HG03139 (cell line): Measurements from ENCODE around the gene TMEM41A.
"Not testable (repeated sequence)": the region's sequence is repeated elsewhere in the genome, so short reads cannot be mapped to it uniquely, and the experiment has no call there.

ENCODE experiments used
- ATAC-seq: cut with Tn5 transposase; IDR thresholded peaks from one replicate; pipeline ENCODE4 v1.9.1; 2021; ENCODE audit not compliant: unreplicated experiment

TMEM41A gene

DNA sequence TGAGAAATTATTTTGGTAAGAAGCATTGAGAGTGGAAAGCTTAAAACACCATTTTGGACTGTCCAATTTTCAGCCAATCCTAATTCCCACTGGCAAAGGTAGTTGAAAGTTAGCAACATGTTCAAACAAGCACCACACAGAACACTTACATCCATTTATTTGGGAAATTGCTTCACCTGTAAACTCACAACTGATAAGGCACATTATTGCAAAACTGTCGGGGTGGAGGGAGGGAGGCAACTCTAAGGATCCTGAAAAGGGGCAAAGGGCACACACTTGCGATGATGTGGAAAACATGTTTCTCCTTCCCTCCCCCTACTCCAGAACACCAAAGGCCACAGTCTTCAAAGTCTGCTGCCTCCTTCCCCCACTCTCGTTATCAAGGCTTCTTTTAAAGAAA is 9.4 kb downstream of the TMEM41A start:
- no peak for ATAC-seq

GRCh38 chr3:185488465-185488864 is 10.4 kb downstream of the TMEM41A start:
- ATAC-seq, result no peak

GRCh38 chr3:185486394-185486793 is 12.4 kb downstream of the TMEM41A start:
- ATAC-seq, result no peak

GRCh38 chr3:185484296-185484695 is 14.5 kb downstream of the TMEM41A start:
- no peak for ATAC-seq

- no peak for ATAC-seq
Measured at GRCh38 chr3:185479373-185479945, 19.4 kb downstream of the TMEM41A start.

- no peak for ATAC-seq
Measured at GRCh38 chr3:185477316-185477715, 21.5 kb downstream of the TMEM41A start.

DNA sequence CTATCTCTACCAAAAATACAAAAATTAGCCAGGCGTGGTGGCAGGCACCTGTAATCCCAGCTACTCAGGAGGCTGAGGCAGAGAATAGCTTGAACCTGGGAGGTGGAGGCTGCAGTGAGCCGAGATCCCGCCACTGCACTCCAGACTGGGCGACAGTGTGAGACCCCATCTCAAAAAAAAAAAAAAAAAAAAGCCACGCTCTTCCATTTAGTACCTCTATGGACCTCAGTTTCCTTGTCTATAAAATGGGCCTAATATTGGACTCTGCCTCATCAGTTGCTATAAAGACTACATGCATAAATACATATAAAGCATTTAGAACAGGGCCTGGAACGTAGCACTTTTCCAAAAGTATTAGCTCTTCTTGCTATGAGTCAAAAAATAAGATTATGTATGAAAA is 23.9 kb downstream of the TMEM41A start:
- not testable (repeated sequence) for ATAC-seq

GRCh38 chr3:185473290-185473815 is 25.5 kb downstream of the TMEM41A start:
- ATAC-seq, result no peak

- ATAC-seq, result no peak
Measured at GRCh38 chr3:185470323-185470722, 28.5 kb downstream of the TMEM41A start.

GRCh38 chr3:185469542-185469941 is 29.3 kb downstream of the TMEM41A start:
- ATAC-seq, result no peak

DNA sequence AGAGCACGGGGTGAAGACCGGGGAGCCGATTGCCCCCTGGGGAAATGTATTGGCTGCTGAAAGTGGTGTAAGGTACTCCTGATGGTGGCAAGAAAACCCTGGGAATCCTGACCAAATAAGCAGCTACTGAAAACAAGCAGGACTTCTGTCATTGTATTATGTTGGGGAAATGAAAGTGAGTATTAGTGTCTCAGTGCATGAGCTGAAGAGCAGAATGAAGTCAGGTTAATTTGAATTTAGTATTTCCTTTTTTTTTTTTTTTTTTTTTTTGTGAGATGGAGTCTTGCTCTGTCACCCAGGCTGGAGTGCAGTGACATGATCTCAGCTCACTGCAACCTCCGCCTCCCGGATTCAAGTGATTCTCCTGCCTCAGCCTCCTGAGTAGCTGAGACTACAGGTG is 32.7 kb downstream of the TMEM41A start:
- ATAC-seq, result not testable (repeated sequence)

DNA sequence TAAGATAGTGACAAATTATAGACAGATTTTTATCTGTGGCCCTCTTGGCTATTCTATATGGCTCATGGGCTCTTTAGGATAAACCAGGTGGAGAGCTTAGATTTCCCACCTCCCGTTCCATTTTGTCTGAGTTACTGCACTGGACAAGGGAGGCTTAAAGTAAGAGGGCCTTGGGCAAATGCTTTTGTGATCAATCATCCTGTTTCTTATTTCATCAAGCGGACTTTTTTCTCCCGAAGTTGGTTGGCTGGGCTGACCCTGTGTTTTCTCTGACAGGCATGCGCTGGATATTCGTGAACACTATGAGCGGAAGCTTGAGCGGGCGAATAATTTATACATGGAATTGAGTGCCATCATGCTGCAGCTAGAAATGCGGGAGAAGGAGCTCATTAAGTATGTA is 33.4 kb downstream of the TMEM41A start:
- no peak for ATAC-seq

GRCh38 chr3:185460719-185461350 is 38.0 kb downstream of the TMEM41A start:
- ATAC-seq, result no peak

DNA sequence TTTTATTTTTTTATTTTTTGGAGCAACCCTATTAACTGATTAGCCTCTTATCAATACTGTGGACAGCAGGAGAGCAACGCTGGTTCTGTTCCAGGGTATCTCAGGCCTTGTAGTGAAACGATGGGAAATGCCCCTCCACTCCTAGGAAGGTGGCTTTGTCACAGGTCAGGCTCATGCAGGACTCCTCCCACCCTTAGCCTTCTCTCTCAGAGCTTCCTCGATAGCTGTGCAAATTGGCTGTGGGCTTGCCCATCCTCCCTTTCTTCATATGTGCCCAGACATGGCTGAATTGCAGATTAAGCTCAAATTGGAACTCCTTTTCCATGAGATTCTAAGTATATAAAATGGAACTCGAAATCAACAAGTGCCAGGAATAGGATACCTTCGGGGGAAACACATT is 38.5 kb downstream of the TMEM41A start:
- no peak for ATAC-seq

DNA sequence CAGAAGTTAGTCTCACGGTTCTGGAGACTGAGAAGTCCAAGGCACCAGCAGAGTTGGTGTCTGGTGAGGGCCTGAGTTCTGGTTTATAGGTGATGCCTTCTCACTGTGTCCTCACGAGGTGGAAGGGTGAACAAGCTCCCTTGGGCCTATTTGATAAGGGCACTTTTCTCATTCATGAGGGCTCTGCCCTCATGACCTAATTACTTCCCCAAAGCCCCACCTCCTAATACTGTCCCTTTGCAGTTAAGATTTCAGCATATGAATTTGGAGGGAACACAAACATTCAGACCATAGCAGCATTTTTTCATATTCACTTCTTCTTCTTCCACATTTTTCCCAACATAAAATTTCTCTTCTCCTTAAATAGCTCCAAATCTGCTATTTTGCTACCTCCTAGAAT is 41.5 kb downstream of the TMEM41A start:
- ATAC-seq, result no peak

DNA sequence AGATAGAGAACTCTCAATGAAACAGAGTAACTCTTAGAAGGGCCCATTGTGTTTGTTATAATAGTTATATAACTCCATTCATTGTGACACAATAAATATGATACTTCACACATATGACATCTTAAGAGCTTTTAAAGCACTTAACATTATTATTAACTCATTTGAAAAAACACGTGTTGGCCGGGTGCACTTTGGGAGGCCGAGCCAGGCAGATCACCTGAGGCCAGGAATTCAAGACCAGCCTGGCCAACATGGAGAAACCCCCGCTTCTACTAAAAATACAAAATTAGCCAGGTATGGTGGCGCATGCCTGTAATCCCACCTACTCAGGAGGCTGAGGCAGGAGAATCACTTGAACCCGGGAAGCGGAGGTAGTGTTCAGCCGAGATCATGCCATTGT is 47.4 kb downstream of the TMEM41A start:
- not testable (repeated sequence) for ATAC-seq

DNA sequence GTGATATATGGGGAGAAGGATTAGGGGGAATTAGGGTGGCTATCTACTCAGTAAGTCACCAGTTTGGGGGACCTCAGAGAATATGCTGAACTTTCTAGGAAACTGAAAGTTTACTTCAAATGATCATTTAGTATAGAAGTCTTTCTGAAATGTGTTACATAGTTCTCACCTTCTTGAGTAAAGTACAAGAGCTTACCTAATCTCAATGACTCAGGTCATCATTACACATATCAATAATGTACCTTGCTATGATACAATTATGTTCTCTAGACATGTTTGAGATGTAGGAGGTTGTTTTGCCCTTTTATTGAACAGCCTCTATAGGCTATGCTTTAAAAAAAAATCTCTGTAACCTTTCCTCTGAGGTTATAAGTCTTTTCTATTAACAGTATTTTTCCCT is 50.7 kb downstream of the TMEM41A start:
- ATAC-seq, result no peak

- ATAC-seq, result no peak
Measured at GRCh38 chr3:185444329-185444728, 54.5 kb downstream of the TMEM41A start.

DNA sequence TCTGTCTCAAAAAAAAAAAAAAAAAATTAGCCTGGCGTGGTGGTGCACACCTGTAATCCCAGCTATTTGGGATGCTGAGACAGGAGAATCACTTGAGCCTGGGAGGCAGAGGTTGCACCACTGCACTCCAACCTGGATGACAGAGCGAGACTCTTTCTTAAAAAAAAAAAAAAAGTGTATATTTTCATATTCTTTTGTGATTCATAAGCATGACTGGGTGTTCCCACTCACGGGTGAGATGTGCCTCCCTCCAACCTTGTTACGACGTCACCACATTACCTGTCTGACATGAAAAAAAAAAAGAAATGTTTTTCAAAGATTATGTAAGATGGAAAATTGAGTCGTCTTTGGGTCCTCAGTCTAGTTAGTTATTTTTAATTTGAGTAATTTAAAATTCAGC is 56.8 kb downstream of the TMEM41A start:
- ATAC-seq, result no peak

DNA sequence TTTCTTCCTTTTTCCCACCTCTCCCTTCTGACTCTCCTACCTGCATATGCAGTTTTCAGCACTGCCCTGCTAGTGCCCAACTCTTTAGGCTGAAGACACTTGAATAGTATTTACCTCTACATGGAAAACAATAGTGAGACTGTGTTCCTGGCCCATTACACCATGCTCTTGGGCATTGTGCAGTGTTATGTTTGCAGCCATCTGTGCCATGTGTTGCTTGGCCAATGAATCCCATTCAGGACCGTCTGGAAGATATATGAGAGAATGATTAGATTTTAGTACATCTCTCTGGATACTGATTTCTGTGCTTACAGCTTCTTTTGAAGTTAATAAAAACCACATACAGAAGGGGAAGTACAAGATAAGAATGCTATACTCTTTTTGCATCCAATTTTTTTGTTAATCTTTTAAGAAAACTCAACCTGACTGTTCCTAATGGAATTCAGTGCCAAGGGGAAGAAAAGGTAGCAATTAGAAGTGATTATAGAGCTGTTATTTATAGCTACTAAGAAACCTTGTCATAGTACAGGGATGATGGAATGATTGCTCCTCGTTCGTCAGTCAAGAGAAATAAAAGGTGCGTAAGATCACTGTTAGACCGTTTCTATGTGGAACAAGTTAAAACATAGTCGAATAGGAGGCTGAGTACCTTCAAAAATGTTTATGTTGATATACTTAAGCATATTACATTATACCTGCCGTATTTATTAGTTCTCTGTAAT is 58.9 kb downstream of the TMEM41A start:
- no peak for ATAC-seq
